Neuronal stem cell (in vitro differentiated cells): ENCODE data around the gene ACOT9. TPM values are rescaled to one million over a fixed set of nuclear protein-coding genes. Genes with fewer than 3 reads are reported as not detected.
A peak's percentile ranks its signal among the peaks of the same experiment; 100 is the strongest.

ENCODE experiments used
- DNase-seq: peaks from one replicate; pipeline ENCODE4 v3.0.0-alpha.2; 2013; ENCODE audit warnings: low spot score
- H2AFZ ChIP-seq: one replicate; pipeline ENCODE4 v1.6.1; 2013; ENCODE audit warnings: mild to moderate bottlenecking, low read length, inconsistent platforms
- H2AK5ac ChIP-seq: 2 replicates; pipeline ENCODE4 v1.6.1; 2013; ENCODE audit warnings: low read depth, mild to moderate bottlenecking, inconsistent platforms, low read length, moderate library complexity, mixed read lengths
- H2BK120ac ChIP-seq: 2 replicates; pipeline ENCODE4 v1.6.1; 2013; ENCODE audit warnings: low read depth, mild to moderate bottlenecking, inconsistent platforms, low read length, moderate library complexity, mixed read lengths
- H2BK12ac ChIP-seq: one replicate; pipeline ENCODE4 v1.6.1; 2013; ENCODE audit warnings: low read length, inconsistent platforms
- H2BK15ac ChIP-seq: 2 replicates; pipeline ENCODE4 v1.6.1; 2013; ENCODE audit warnings: mild to moderate bottlenecking, low read length, inconsistent platforms, mixed read lengths
- H2BK5ac ChIP-seq: one replicate; pipeline ENCODE4 v1.6.1; 2013; ENCODE audit warnings: inconsistent platforms, mild to moderate bottlenecking, low read length, moderate library complexity
- H3K14ac ChIP-seq: one replicate; pipeline ENCODE4 v1.6.1; 2013; ENCODE audit warnings: low read length, inconsistent platforms
- H3K18ac ChIP-seq: 2 replicates; pipeline ENCODE4 v1.6.1; 2013; ENCODE audit warnings: low read length, inconsistent platforms
- H3K23ac ChIP-seq: 2 replicates; pipeline ENCODE4 v1.6.1; 2013; ENCODE audit warnings: low read depth, mild to moderate bottlenecking, mixed read lengths, low read length, inconsistent platforms; ENCODE audit not compliant: poor library complexity
- H3K27ac ChIP-seq: replicated peaks from 3 replicates; pipeline ENCODE4 v1.5.1; 2013; ENCODE audit warnings: low read length, inconsistent platforms
- H3K27me3 ChIP-seq, 3 experiments: 2 replicates each; pipeline ENCODE4 v1.6.1; 2013; ENCODE audit warnings: low read length in 3 of 3, mild to moderate bottlenecking in 2 of 3, inconsistent platforms in 1 of 3, low read depth in 1 of 3, mixed read lengths in 1 of 3, moderate library complexity in 1 of 3; ENCODE audit not compliant: control insufficient read depth in 3 of 3, insufficient read depth in 3 of 3
- H3K36me3 ChIP-seq, 2 donors: replicated peaks in 1 of 2; 2 replicates each; pipeline ENCODE4 v1.6.1; 2013; ENCODE audit warnings: low read length in 2 of 2; ENCODE audit not compliant: control insufficient read depth in 2 of 2, insufficient read depth in 2 of 2
- H3K4ac ChIP-seq: 2 replicates; pipeline ENCODE4 v1.6.1; 2013; ENCODE audit warnings: inconsistent platforms, mild to moderate bottlenecking, low read length, moderate library complexity
- H3K4me1 ChIP-seq, 2 donors: 1 replicate in 1 of 2; 2 replicates in 1 of 2; pipeline ENCODE4 v1.6.1; 2013; ENCODE audit warnings: low read length in 2 of 2, low read depth in 1 of 2; ENCODE audit not compliant: control insufficient read depth in 2 of 2, insufficient read depth in 1 of 2
- H3K4me2 ChIP-seq: one replicate; pipeline ENCODE4 v1.6.1; 2013; ENCODE audit warnings: mild to moderate bottlenecking, low read length, inconsistent platforms; ENCODE audit not compliant: insufficient read depth, poor library complexity, severe bottlenecking
- H3K4me3 ChIP-seq, 2 donors: 2 replicates each; pipeline ENCODE4 v1.5.1; 2013; ENCODE audit warnings: low read length in 2 of 2, mild to moderate bottlenecking in 2 of 2, inconsistent platforms in 1 of 2, moderate library complexity in 1 of 2
- H3K79me1 ChIP-seq: one replicate; pipeline ENCODE4 v1.6.1; 2013; ENCODE audit warnings: low read depth, mild to moderate bottlenecking, inconsistent platforms, low read length, moderate library complexity
- H3K9ac ChIP-seq: one replicate; pipeline ENCODE4 v1.6.1; 2013; ENCODE audit warnings: mild to moderate bottlenecking, low read depth, low read length, inconsistent platforms; ENCODE audit not compliant: poor library complexity
- H3K9me3 ChIP-seq, 2 donors: replicated peaks in 1 of 2; 2 replicates each; pipeline versions ENCODE3 to v1.6.1; 2013; ENCODE audit warnings: low read length in 2 of 2, mild to moderate bottlenecking in 2 of 2, inconsistent platforms in 1 of 2, low read depth in 1 of 2, mixed read lengths in 1 of 2, moderate library complexity in 1 of 2; ENCODE audit not compliant: control insufficient read depth in 2 of 2, insufficient read depth in 1 of 2
- H4K8ac ChIP-seq: one replicate; pipeline ENCODE4 v1.6.1; 2013; ENCODE audit warnings: low read depth, mild to moderate bottlenecking, inconsistent platforms, low read length, moderate library complexity
- H4K91ac ChIP-seq: one replicate; pipeline ENCODE4 v1.6.1; 2013; ENCODE audit warnings: low read length, low read depth, mild to moderate bottlenecking, inconsistent platforms; ENCODE audit not compliant: poor library complexity
- WGBS, 2 donors: extraction: QIAGEN DNeasy Blood & Tissue Kit; methylation state at CpG; one replicate each; pipeline ENCODE4 v1.1.7; 2013; ENCODE audit warnings: missing lambda C conversion rate in 2 of 2, mixed read lengths in 1 of 2; ENCODE audit not compliant: insufficient read length in 2 of 2, insufficient replicate concordance in 1 of 2; ENCODE audit errors: extremely low coverage in 2 of 2; 5-methylcytosine and 5-hydroxymethylcytosine counted together
- polyA plus RNA-seq, 2 experiments: library from polyadenylated mRNA; stranded (reverse); fragments of 200-250 nt; gene quantifications; one replicate each; pipeline ENCODE4 v1.2.3, GENCODE V29; 2013

The ACOT9 gene, protein sequence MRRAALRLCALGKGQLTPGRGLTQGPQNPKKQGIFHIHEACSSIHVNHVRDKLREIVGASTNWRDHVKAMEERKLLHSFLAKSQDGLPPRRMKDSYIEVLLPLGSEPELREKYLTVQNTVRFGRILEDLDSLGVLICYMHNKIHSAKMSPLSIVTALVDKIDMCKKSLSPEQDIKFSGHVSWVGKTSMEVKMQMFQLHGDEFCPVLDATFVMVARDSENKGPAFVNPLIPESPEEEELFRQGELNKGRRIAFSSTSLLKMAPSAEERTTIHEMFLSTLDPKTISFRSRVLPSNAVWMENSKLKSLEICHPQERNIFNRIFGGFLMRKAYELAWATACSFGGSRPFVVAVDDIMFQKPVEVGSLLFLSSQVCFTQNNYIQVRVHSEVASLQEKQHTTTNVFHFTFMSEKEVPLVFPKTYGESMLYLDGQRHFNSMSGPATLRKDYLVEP
- polyA plus RNA-seq (2013, experiment 1 of 2): 15.6 TPM
- polyA plus RNA-seq (2013, experiment 2 of 2): 15.3 TPM

DNA sequence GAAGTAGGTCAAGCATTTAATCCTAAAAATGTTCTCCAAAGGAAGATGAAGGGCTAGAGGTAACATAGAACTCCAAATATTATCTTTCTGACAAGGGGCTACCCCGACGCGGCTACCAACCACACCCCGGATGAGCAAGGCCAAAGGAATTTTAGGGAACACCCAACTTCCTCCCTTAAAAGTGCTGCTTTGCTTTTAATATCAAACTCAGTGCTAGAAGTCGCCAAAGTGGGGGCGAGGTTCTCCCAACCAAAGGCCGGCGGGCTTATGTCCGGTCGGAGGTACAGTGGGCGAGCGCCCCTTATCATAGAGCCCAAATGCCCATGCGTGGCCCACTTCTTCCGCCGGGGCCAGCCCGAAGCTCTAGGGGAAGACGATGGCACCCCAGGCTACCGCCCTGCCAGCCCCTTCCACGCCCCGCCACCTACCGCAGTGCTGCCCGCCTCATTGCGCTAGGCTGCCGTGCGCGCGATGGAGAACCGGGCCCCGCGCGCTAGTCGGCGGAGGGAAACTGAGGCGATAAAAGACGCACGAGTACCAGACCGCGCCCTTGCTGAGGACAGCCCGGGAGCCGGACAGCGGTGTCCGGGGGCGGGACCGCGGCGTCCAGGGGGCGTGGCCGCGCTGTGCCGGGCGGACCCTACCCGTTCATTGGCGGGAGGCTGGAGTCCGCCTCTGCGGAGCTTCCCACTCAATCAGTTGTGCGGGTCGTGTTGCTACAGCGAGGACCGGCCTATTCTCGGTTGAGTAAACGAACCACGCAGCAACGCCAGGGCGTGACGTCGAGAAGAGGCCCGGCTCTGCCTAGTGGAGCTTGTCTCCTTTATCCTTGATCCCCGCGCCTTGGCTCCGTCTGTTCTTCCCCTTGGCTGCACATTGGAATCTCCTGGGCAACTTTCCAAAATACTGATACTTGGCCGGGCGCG is at the start of gene ACOT9:
Gene ACOT9 (minus strand): TSS at position 580 of the 926 bp plus-strand sequence. CDS start 132 bp downstream, at position 448.
- no peak within 1 kb of the TSS for H3K27ac ChIP-seq
- WGBS, 2 donors: no CpG with 5 or more reads among the region's 73 CpGs
- H3K9ac ChIP-seq: peak within 1 kb of the TSS; percentile 81

DNA sequence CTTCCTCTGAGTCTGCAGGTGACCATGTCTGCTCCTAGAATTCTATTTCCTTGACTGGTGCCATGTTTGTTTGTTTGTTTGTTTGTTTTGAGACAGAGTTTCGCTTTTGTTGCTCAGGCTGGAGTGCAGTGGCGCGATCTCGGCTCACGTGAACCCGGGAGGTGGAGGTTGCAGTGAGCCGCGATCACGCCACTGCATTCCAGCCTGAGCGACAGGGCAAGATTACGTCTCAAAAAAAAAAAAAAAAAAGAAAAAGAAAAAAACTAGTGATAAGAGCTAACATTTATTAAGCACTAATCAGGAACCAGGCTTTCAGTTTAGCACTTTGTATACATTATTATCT is 47.0 kb upstream of the ACOT9 start:
- H2BK120ac ChIP-seq: no peak overlapping the region
- no CpG with 5 or more reads among the region's 11 CpGs for WGBS, 2 donors
- no peaks in the 10 kb centered on the region for H3K79me1 ChIP-seq
- H2BK5ac ChIP-seq: no peak overlapping the region
- H3K4me1 ChIP-seq: peaks cover 0 to 2% of the 10 kb centered on the region in 2 donors
- DNase-seq: no peak
- H4K8ac ChIP-seq: no peak overlapping the region
- peaks cover 0 to 11% of the 10 kb centered on the region in 2 donors for H3K36me3 ChIP-seq
- H2BK12ac ChIP-seq: no peak overlapping the region
- H3K27me3 ChIP-seq: no peaks in the 10 kb centered on the region
- H3K4ac ChIP-seq: no peak overlapping the region
- no peak overlapping the region for H3K18ac ChIP-seq
- peak overlapping the region; percentile 11 for H2AFZ ChIP-seq
- no peak overlapping the region for H4K91ac ChIP-seq
- H2AK5ac ChIP-seq: no peak overlapping the region
- H3K14ac ChIP-seq: no peak overlapping the region
- H3K27ac ChIP-seq: no peak overlapping the region
- no peak overlapping the region for H3K9ac ChIP-seq
- H3K4me3 ChIP-seq: no peak overlapping the region
- no peak overlapping the region for H3K23ac ChIP-seq
- no peaks in the 10 kb centered on the region for H3K9me3 ChIP-seq
- no peak overlapping the region for H3K4me2 ChIP-seq
- no peak overlapping the region for H2BK15ac ChIP-seq

More for the DNA sequence above, at the start of gene ACOT9:
- Histone ChIP-seq H3K36me3 (no peaks in the 10 kb centered on the region), H3K4me1 (no peaks in the 10 kb centered on the region), H3K23ac (peak within 1 kb of the TSS; percentile 55), H2BK120ac (no peak within 1 kb of the TSS), H3K79me1 (no peaks in the 10 kb centered on the region), H2BK5ac (no peak within 1 kb of the TSS), H4K8ac (no peak within 1 kb of the TSS), H2AFZ (peak within 1 kb of the TSS; percentile 89), H3K27me3 (no peaks in the 10 kb centered on the region), H3K9me3 (no peaks in the 10 kb centered on the region), H2AK5ac (no peak within 1 kb of the TSS), H3K18ac (peak within 1 kb of the TSS; percentile 87), H2BK15ac (no peak within 1 kb of the TSS), H3K4ac (no peak within 1 kb of the TSS), H3K14ac (peak within 1 kb of the TSS; percentile 8), H2BK12ac (no peak within 1 kb of the TSS), H4K91ac (no peak within 1 kb of the TSS), H3K4me3 (peak within 1 kb of the TSS; percentile 61 to 95), H3K4me2 (peak within 1 kb of the TSS; percentile 54)
- peak; percentile 69 for DNase-seq

DNA sequence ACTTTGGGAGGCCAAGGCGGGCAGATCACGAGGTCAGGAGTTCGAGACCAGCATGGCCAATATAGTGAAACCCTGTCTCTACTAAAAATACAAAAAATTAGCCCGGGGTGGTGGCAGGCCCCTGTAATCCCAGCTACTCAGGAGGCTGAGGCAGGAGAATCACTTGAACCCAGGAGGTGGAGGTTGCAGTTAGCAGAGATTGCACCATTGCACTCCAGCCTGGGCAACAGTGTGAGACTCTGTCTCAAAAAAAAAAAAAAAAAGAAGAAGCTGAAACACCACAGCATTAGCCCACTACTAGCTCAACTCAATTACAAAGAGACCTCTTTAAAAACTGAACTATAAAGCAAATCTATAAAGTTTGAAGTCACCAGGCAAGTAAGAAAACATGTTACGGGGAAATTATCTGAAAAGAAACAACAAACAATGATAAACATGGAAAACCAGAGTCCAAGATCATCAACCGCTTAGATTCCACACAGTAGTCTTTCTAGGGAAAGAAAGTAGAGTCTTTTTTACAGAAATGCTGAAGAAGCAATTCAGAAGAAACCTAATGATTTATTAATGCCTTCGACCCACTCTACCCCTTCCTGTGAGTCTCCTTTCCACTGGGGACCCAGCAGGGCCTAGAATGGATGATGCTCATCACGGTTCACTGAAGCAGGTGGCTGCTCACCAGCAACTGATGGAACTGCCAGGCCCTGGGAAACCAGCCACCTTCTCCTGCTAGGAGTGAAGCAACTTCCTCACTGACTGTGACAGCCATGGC is 46.5 kb upstream of the ACOT9 start:
- no peak overlapping the region for H3K4me2 ChIP-seq

More for the DNA sequence above, 46.5 kb upstream of the ACOT9 start:
- DNase-seq: no peak
- no peaks in the 10 kb centered on the region for H3K79me1 ChIP-seq
- H2BK12ac ChIP-seq: no peak overlapping the region
- no peak overlapping the region for H3K18ac ChIP-seq
- H2BK120ac ChIP-seq: no peak overlapping the region
- H3K4ac ChIP-seq: no peak overlapping the region
- H3K27me3 ChIP-seq: no peaks in the 10 kb centered on the region
- H3K36me3 ChIP-seq: peaks cover 0 to 16% of the 10 kb centered on the region in 2 donors
- peak overlapping the region; percentile 11 for H2AFZ ChIP-seq
- H4K91ac ChIP-seq: no peak overlapping the region
- H3K27ac ChIP-seq: no peak overlapping the region
- H3K23ac ChIP-seq: no peak overlapping the region
- H3K4me1 ChIP-seq: no peaks in the 10 kb centered on the region
- H3K4me3 ChIP-seq: no peak overlapping the region
- H2BK5ac ChIP-seq: no peak overlapping the region
- H4K8ac ChIP-seq: no peak overlapping the region
- no peak overlapping the region for H2BK15ac ChIP-seq
- H3K9ac ChIP-seq: no peak overlapping the region
- H3K9me3 ChIP-seq: no peaks in the 10 kb centered on the region
- no peak overlapping the region for H3K14ac ChIP-seq
- H2AK5ac ChIP-seq: no peak overlapping the region
- WGBS, 2 donors: no CpG with 5 or more reads among the region's 8 CpGs
